Neural progenitor cell (in vitro differentiated cells): ENCODE results near the gene CFAP58. TPM values are rescaled to one million over a fixed set of nuclear protein-coding genes. Genes with fewer than 3 reads are reported as not detected.

ENCODE experiments used
- DNase-seq: peaks from one replicate; pipeline ENCODE4 v3.0.0-alpha.2; 2016; ENCODE audit warnings: low spot score
- H2AFZ ChIP-seq: fragments of 200-600 bp; sonication (generic); replicated peaks from 2 replicates; pipeline ENCODE4 v1.6.1; 2016; ENCODE audit warnings: antibody characterized with exemption
- H3F3A ChIP-seq: fragments of 200-600 bp; sonication (generic); 2 replicates; pipeline ENCODE4 v1.6.1; 2016; ENCODE audit warnings: antibody characterized with exemption, low read depth
- H3K27ac ChIP-seq: fragments of 200-600 bp; sonication (generic); 2 replicates; pipeline ENCODE4 v1.5.1; 2016; ENCODE audit warnings: mild to moderate bottlenecking
- H3K27me3 ChIP-seq: fragments of 200-600 bp; sonication (generic); 2 replicates; pipeline ENCODE4 v1.6.1; 2016; ENCODE audit warnings: mild to moderate bottlenecking, moderate library complexity
- H3K36me3 ChIP-seq: fragments of 200-600 bp; sonication (generic); 2 replicates; pipeline ENCODE4 v1.5.1; 2016
- H3K4me1 ChIP-seq: fragments of 200-600 bp; sonication (generic); 2 replicates; pipeline ENCODE4 v1.6.1; 2016; ENCODE audit warnings: mixed run types
- H3K4me2 ChIP-seq: fragments of 200-600 bp; sonication (generic); 2 replicates; pipeline ENCODE4 v1.6.1; 2016
- H3K4me3 ChIP-seq: fragments of 200-600 bp; sonication (generic); 2 replicates; pipeline ENCODE4 v1.5.1; 2016
- H3K79me2 ChIP-seq: fragments of 200-600 bp; sonication (generic); 2 replicates; pipeline ENCODE4 v1.6.1; 2016; ENCODE audit warnings: low read depth
- H3K9ac ChIP-seq: fragments of 200-600 bp; sonication (generic); 2 replicates; pipeline ENCODE4 v1.6.1; 2016
- H3K9me3 ChIP-seq: fragments of 200-600 bp; sonication (generic); 2 replicates; pipeline ENCODE4 v1.5.1; 2016; ENCODE audit warnings: low read depth
- H4K20me1 ChIP-seq: fragments of 200-600 bp; sonication (generic); 2 replicates; pipeline ENCODE4 v1.6.1; 2016; ENCODE audit warnings: low read depth
- H3K27ac Mint-ChIP-seq: 3 replicates; pipeline ENCODE4 v1.8.0; 2021; ENCODE audit warnings: mixed read lengths
- H3K27me3 Mint-ChIP-seq: 2 replicates; pipeline ENCODE4 v1.8.0; 2022; ENCODE audit warnings: low read depth, mild to moderate bottlenecking, inconsistent platforms, moderate library complexity, mixed read lengths; ENCODE audit not compliant: insufficient read depth
- H3K36me3 Mint-ChIP-seq: 3 replicates; pipeline ENCODE4 v1.8.0; 2021; ENCODE audit warnings: mixed read lengths
- H3K4me1 Mint-ChIP-seq: 3 replicates; pipeline ENCODE4 v1.8.0; 2021; ENCODE audit warnings: mixed read lengths
- H3K4me3 Mint-ChIP-seq: 3 replicates; pipeline ENCODE4 v1.8.0; 2021; ENCODE audit warnings: mild to moderate bottlenecking, moderate library complexity, mixed read lengths
- H3K9me3 Mint-ChIP-seq: 3 replicates; pipeline ENCODE4 v1.8.0; 2020; ENCODE audit warnings: mixed read lengths
- CTCF ChIP-seq: fragments of 200-600 bp; sonication (generic); IDR thresholded peaks from 2 replicates; pipeline ENCODE4 v1.5.1; 2017; ENCODE audit warnings: antibody characterized with exemption, mild to moderate bottlenecking
- EZH2 ChIP-seq: fragments of 200-600 bp; sonication (generic); IDR thresholded peaks from 2 replicates; pipeline ENCODE4 v1.6.1; 2017; ENCODE audit warnings: antibody characterized with exemption, mild to moderate bottlenecking, moderate library complexity
- EZH2phosphoT487 ChIP-seq: fragments of 200-600 bp; sonication (generic); IDR thresholded peaks from 2 replicates; pipeline ENCODE4 v1.6.1; 2017; ENCODE audit warnings: antibody characterized with exemption
- total RNA-seq: library from RNA; depleted of rRNA; stranded (reverse); fragments of >200 nt; gene quantifications from 2 replicates; pipeline ENCODE4 v1.2.3, GENCODE V29; 2015; ENCODE audit warnings: low replicate concordance

Gene CFAP58
- total RNA-seq, 1 donor from 2014 or later, result 1.7 TPM

GRCh38 chr10:104472505-104472904 lies 118.9 kb downstream of the CFAP58 start:
- H3F3A ChIP-seq, result no peaks in the 10 kb centered on the region
- Mint-ChIP-seq H3K4me1 (no peaks in the 10 kb centered on the region), H3K27ac (no peak overlapping the region), H3K9me3 (no peaks in the 10 kb centered on the region), H3K4me3 (no peak overlapping the region), H3K36me3 (no peaks in the 10 kb centered on the region), H3K27me3 (no peaks in the 10 kb centered on the region)
- no peak for TF ChIP-seq EZH2phosphoT487
- TF ChIP-seq EZH2, result no peak
- TF ChIP-seq CTCF, result no peak
- no peaks in the 10 kb centered on the region for H3K79me2 ChIP-seq
- H3K4me1 ChIP-seq, result no peaks in the 10 kb centered on the region
- no peak overlapping the region for H3K4me3 ChIP-seq
- DNase-seq, result no peak
- H4K20me1 ChIP-seq, result no peaks in the 10 kb centered on the region
- H3K27ac ChIP-seq, result no peak overlapping the region
- H2AFZ ChIP-seq, result no peak overlapping the region
- H3K9me3 ChIP-seq, result no peaks in the 10 kb centered on the region
- H3K4me2 ChIP-seq, result no peak overlapping the region
- H3K9ac ChIP-seq, result no peak overlapping the region
- H3K36me3 ChIP-seq, result no peaks in the 10 kb centered on the region
- H3K27me3 ChIP-seq, result no peaks in the 10 kb centered on the region

- Mint-ChIP-seq H3K27ac (no peak overlapping the region), H3K4me1 (no peaks in the 10 kb centered on the region), H3K4me3 (no peak overlapping the region), H3K27me3 (no peaks in the 10 kb centered on the region), H3K36me3 (no peaks in the 10 kb centered on the region), H3K9me3 (no peaks in the 10 kb centered on the region)
- Histone ChIP-seq H4K20me1 (no peaks in the 10 kb centered on the region), H3K27me3 (no peaks in the 10 kb centered on the region), H3K4me2 (no peak overlapping the region), H3K9me3 (no peaks in the 10 kb centered on the region), H3K36me3 (no peaks in the 10 kb centered on the region), H3F3A (no peaks in the 10 kb centered on the region), H3K4me3 (no peak overlapping the region), H3K79me2 (no peaks in the 10 kb centered on the region), H3K4me1 (no peaks in the 10 kb centered on the region), H3K27ac (no peak overlapping the region), H3K9ac (no peak overlapping the region), H2AFZ (no peak overlapping the region)
- DNase-seq, result no peak
- TF ChIP-seq EZH2phosphoT487 (no peak), EZH2 (no peak), CTCF (no peak)
Measured at GRCh38 chr10:104472957-104473745, 119.5 kb downstream of the CFAP58 start.

GRCh38 chr10:104478380-104478779 lies 124.7 kb downstream of the CFAP58 start:
- Histone ChIP-seq H3K9me3 (no peaks in the 10 kb centered on the region), H3K4me2 (no peak overlapping the region), H3K4me1 (peaks cover 10% of the 10 kb centered on the region), H3K79me2 (no peaks in the 10 kb centered on the region), H3K36me3 (no peaks in the 10 kb centered on the region), H3F3A (peaks cover 5% of the 10 kb centered on the region), H2AFZ (no peak overlapping the region), H4K20me1 (no peaks in the 10 kb centered on the region), H3K9ac (no peak overlapping the region), H3K4me3 (no peak overlapping the region), H3K27ac (no peak overlapping the region), H3K27me3 (no peaks in the 10 kb centered on the region)
- Mint-ChIP-seq H3K27me3 (peaks cover 6% of the 10 kb centered on the region), H3K4me3 (no peak overlapping the region), H3K27ac (no peak overlapping the region), H3K36me3 (no peaks in the 10 kb centered on the region), H3K9me3 (no peaks in the 10 kb centered on the region), H3K4me1 (peaks cover 8% of the 10 kb centered on the region)
- no peak for TF ChIP-seq EZH2
- no peak for TF ChIP-seq EZH2phosphoT487
- no peak for TF ChIP-seq CTCF
- no peak for DNase-seq
